Naive thymus-derived CD8-positive, alpha-beta T cell (primary cell): Measurements from ENCODE around the gene PIEZO2. TPM values are rescaled to one million over a fixed set of nuclear protein-coding genes. Genes with fewer than 3 reads are reported as not detected.

Source experiments
- ATAC-seq, 2 donors: fragments of 150-1000 bp; cut with Tn5 transposase in 1 of 2; sonication (Bioruptor Pico), chemical (Tn5 transposase) in 1 of 2; 1 replicate in 1 of 2; 2 replicates in 1 of 2; pipeline ENCODE4 v1.10.0; 2021; ENCODE audit warnings: mild to moderate bottlenecking in 2 of 2, moderate library complexity in 2 of 2
- POLR2A ChIA-PET: fragments of 350-600 bp; sonication (Branson Sonifier 250); formaldehyde crosslinking; loops from one replicate; lab custom pipeline; 2021; ENCODE audit warnings: antibody characterized with exemption; lab: Charles Lee
- DNase-seq, 10 donors: peaks; one replicate each; pipeline versions ENCODE4 v3.0.0 to v3.0.0-alpha.2; 2020 to 2022
- H3K27ac Mint-ChIP-seq, 10 donors: one replicate each; pipeline ENCODE4 v1.8.0; 2020 to 2022; ENCODE audit warnings: mild to moderate bottlenecking in 10 of 10, mixed read lengths in 10 of 10, moderate library complexity in 4 of 10, inconsistent platforms in 1 of 10
- H3K27me3 Mint-ChIP-seq, 5 donors: one replicate each; pipeline ENCODE4 v1.8.0; 2021 to 2022; ENCODE audit warnings: mixed read lengths in 5 of 5
- H3K36me3 Mint-ChIP-seq, 3 donors: one replicate each; pipeline ENCODE4 v1.8.0; 2020 to 2022; ENCODE audit warnings: mixed read lengths in 3 of 3, mild to moderate bottlenecking in 2 of 3, inconsistent platforms in 1 of 3
- H3K4me1 Mint-ChIP-seq, 4 donors: one replicate each; pipeline ENCODE4 v1.8.0; 2021 to 2022; ENCODE audit warnings: mixed read lengths in 4 of 4
- H3K4me3 Mint-ChIP-seq, 10 donors: one replicate each; pipeline ENCODE4 v1.8.0; 2020 to 2022; ENCODE audit warnings: mild to moderate bottlenecking in 10 of 10, mixed read lengths in 10 of 10, moderate library complexity in 6 of 10, inconsistent platforms in 1 of 10
- H3K9me3 Mint-ChIP-seq, 9 donors: one replicate each; pipeline ENCODE4 v1.8.0; 2020 to 2022; ENCODE audit warnings: mixed read lengths in 9 of 9, mild to moderate bottlenecking in 3 of 9, inconsistent platforms in 1 of 9, moderate library complexity in 1 of 9
- polyA plus RNA-seq, 3 donors: library from polyadenylated mRNA; unstranded; fragments of 300-500 nt; fragmentation: Illumina TruSeq; gene quantifications; one replicate each; pipeline ENCODE4 v1.2.3, GENCODE V29; 2021
- total RNA-seq, 8 experiments: library from RNA in 2 of 8; stranded (reverse) in 2 of 8; gene quantifications; one replicate each; pipeline ENCODE4 v1.2.3 and lab custom pipeline; 2021 to 2026

The PIEZO2 gene
- total and polyA plus RNA-seq, 5 experiments from 2014 or later, result not detected

GRCh38 chr18:10707294-10707693, 442.1 kb downstream of the PIEZO2 start:
- no peak overlapping the region for H3K4me3 Mint-ChIP-seq
- H3K36me3 Mint-ChIP-seq, result no peaks in the 10 kb centered on the region
- peaks cover 0 to 2% (median 0%) of the 10 kb centered on the region in 9 donors for H3K9me3 Mint-ChIP-seq
- no peak overlapping the region for H3K27ac Mint-ChIP-seq
- POLR2A ChIA-PET, result no interaction called here
- ATAC-seq (no peak), DNase-seq (no peak)
- peaks cover 4 to 13% (median 6%) of the 10 kb centered on the region in 5 donors for H3K27me3 Mint-ChIP-seq
- H3K4me1 Mint-ChIP-seq, result no peaks in the 10 kb centered on the region

DNA sequence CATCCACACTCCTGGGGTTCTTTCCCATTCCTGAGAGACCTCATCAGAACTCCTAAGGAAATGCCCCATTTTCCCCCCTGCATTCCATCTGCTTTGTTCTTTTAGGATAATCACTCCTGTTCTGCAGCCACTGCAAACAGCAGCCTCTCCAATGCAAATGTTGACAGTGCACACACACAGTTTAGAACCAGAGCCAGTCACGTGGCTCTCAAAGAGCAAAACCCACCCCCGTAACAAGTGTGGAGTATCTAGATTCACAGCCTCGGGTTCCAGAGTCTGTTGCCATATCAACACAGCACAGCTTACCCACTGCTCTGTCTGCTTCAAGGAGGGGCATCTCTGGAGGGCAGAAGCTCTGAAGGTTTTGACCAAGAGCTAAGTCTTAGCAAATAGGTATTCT, 443.6 kb downstream of the PIEZO2 start:
- Mint-ChIP-seq H3K9me3 (peaks cover 0 to 2% (median 0%) of the 10 kb centered on the region in 9 donors), H3K36me3 (no peaks in the 10 kb centered on the region), H3K4me3 (no peak overlapping the region), H3K4me1 (no peaks in the 10 kb centered on the region), H3K27ac (no peak overlapping the region), H3K27me3 (peaks cover 4 to 13% (median 6%) of the 10 kb centered on the region in 5 donors)
- no peak for ATAC-seq
- POLR2A ChIA-PET, result no interaction called here
- DNase-seq, result no peak

GRCh38 chr18:10705291-10705690, 444.1 kb downstream of the PIEZO2 start:
- POLR2A ChIA-PET, result no interaction called here
- no peak overlapping the region for H3K4me3 Mint-ChIP-seq
- H3K27me3 Mint-ChIP-seq, result peaks cover 4 to 13% (median 6%) of the 10 kb centered on the region in 5 donors
- H3K9me3 Mint-ChIP-seq, result peaks cover 0 to 2% (median 0%) of the 10 kb centered on the region in 9 donors
- no peak overlapping the region for H3K27ac Mint-ChIP-seq
- no peaks in the 10 kb centered on the region for H3K4me1 Mint-ChIP-seq
- ATAC-seq (no peak), DNase-seq (no peak)
- no peaks in the 10 kb centered on the region for H3K36me3 Mint-ChIP-seq

DNA sequence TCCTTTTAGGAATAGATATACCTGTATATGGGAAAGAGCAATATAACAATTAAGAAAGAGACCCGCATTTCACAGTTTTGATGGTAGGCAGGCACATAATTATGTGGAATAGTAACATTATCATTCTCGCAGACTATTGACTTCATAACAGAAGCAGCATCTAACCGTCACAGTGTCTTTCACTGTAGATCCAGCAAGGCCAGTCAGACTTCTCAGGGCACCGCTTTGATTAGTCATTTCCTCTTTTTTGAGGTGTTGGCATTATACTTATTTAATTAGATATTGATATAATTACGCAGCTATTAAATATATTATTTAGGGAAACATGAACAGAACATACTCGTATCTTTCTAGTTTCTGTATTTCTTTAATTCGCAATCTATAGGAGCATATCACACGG, 447.2 kb downstream of the PIEZO2 start:
- no peak for DNase-seq
- ATAC-seq, result no peak
- H3K9me3 Mint-ChIP-seq, result no peaks in the 10 kb centered on the region
- no peaks in the 10 kb centered on the region for H3K36me3 Mint-ChIP-seq
- no peak overlapping the region for H3K4me3 Mint-ChIP-seq
- H3K27me3 Mint-ChIP-seq, result peaks cover 2 to 13% (median 6%) of the 10 kb centered on the region in 5 donors
- no peak overlapping the region for H3K27ac Mint-ChIP-seq
- no peaks in the 10 kb centered on the region for H3K4me1 Mint-ChIP-seq
- POLR2A ChIA-PET, result no interaction called here

- Mint-ChIP-seq H3K4me1 (no peaks in the 10 kb centered on the region), H3K9me3 (peaks cover 0 to 3% (median 0%) of the 10 kb centered on the region in 9 donors), H3K4me3 (no peak overlapping the region), H3K27ac (no peak overlapping the region), H3K36me3 (no peaks in the 10 kb centered on the region), H3K27me3 (peaks cover 0 to 6% (median 5%) of the 10 kb centered on the region in 5 donors)
- ATAC-seq (no peak), DNase-seq (no peak)
- POLR2A ChIA-PET, result no interaction called here
Measured at GRCh38 chr18:10690366-10690765, 459.0 kb downstream of the PIEZO2 start.

DNA sequence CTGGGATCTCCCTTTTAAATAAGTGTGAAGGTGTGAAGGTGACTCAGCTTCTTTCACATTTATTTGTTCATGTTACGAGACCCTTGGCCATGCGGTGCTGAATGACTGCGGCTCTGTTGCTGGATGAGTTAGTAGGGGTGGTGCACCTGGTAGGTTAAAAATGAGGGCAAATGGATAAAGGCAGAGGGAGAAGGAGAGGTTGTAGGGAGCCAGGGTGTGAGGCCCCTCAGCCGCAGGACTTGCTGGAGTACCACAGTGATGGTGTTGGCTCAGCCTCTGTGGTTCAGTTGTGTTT, 459.4 kb downstream of the PIEZO2 start:
- H3K27ac Mint-ChIP-seq, result no peak overlapping the region
- DNase-seq, result no peak
- peaks cover 0 to 3% (median 0%) of the 10 kb centered on the region in 9 donors for H3K9me3 Mint-ChIP-seq
- ATAC-seq, result no peak
- H3K4me3 Mint-ChIP-seq, result no peak overlapping the region
- H3K4me1 Mint-ChIP-seq, result no peaks in the 10 kb centered on the region
- H3K36me3 Mint-ChIP-seq, result no peaks in the 10 kb centered on the region
- POLR2A ChIA-PET, result no interaction called here
- H3K27me3 Mint-ChIP-seq, result peaks cover 0 to 6% (median 3%) of the 10 kb centered on the region in 5 donors

GRCh38 chr18:10689236-10690034, 459.9 kb downstream of the PIEZO2 start:
- no peak overlapping the region for H3K4me3 Mint-ChIP-seq
- no peaks in the 10 kb centered on the region for H3K4me1 Mint-ChIP-seq
- H3K27ac Mint-ChIP-seq, result no peak overlapping the region
- no peaks in the 10 kb centered on the region for H3K36me3 Mint-ChIP-seq
- peaks cover 0 to 6% (median 3%) of the 10 kb centered on the region in 5 donors for H3K27me3 Mint-ChIP-seq
- peaks cover 0 to 3% (median 0%) of the 10 kb centered on the region in 9 donors for H3K9me3 Mint-ChIP-seq
- DNase-seq, result no peak
- POLR2A ChIA-PET, result no interaction called here
- no peak for ATAC-seq

DNA sequence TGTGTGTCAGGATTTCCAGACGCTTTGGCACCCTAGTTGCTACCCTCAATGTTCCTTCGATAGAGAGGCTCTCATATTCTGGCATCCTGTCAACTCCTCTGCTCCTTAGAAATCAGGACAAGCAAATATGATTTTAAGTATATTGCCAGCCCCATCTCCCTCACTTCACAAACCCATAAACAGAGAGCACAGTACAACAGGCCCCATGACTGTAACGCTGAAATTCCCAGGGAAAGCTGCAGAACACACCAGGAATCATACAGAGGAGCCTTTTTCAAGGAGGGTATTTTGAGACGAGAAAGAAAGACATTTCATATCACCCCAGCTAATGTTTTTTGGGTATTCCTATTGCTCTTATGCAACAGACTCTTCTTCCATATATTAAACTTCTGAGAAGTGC, 460.6 kb downstream of the PIEZO2 start:
- ATAC-seq (no peak), DNase-seq (no peak)
- H3K4me3 Mint-ChIP-seq, result no peak overlapping the region
- H3K4me1 Mint-ChIP-seq, result no peaks in the 10 kb centered on the region
- POLR2A ChIA-PET, result no interaction called here
- peaks cover 0 to 6% (median 3%) of the 10 kb centered on the region in 5 donors for H3K27me3 Mint-ChIP-seq
- no peak overlapping the region for H3K27ac Mint-ChIP-seq
- H3K9me3 Mint-ChIP-seq, result peaks cover 0 to 3% (median 0%) of the 10 kb centered on the region in 9 donors
- no peaks in the 10 kb centered on the region for H3K36me3 Mint-ChIP-seq

DNA sequence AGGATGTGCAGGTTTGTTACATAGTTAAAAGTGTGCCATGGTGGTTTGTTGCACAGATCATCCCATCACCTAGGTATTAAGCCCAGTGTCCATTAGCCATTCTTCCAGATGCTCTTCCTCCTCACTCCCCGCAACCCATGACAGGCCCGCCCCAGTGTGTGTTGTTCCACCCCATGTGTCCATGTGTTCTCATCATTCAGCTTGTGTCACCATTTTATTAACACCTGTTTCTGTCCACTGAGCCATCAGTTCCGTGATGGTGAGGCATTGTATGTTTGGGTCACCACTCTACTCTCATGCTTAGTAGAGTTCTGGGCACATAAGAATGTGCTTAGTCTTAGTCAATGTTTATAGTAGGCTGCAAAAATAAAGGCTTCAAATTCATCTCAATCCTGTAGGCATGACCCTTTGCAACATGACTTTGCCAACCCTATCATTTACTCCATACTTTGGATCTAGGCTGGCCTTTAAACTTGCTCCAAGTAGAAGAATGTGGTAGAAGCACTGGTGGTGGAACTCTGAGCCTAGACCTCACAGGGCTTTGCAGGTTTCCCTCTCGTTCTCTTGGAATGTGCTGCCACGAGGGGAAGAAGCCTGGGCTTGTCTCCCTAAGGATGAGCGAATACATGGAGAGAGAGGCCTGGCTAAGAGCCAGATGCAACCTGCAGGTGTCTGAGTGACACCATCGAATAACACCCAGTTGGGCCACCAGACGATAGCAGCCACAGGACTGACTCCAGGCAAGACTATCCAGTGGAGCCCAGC, 462.0 kb downstream of the PIEZO2 start:
- H3K27ac Mint-ChIP-seq, result no peak overlapping the region
- ATAC-seq (no peak), DNase-seq (no peak)
- no peaks in the 10 kb centered on the region for H3K4me1 Mint-ChIP-seq
- POLR2A ChIA-PET, result no interaction called here
- H3K27me3 Mint-ChIP-seq, result peaks cover 0 to 6% (median 3%) of the 10 kb centered on the region in 5 donors
- H3K36me3 Mint-ChIP-seq, result no peaks in the 10 kb centered on the region
- peaks cover 0 to 3% (median 0%) of the 10 kb centered on the region in 9 donors for H3K9me3 Mint-ChIP-seq
- H3K4me3 Mint-ChIP-seq, result no peak overlapping the region

DNA sequence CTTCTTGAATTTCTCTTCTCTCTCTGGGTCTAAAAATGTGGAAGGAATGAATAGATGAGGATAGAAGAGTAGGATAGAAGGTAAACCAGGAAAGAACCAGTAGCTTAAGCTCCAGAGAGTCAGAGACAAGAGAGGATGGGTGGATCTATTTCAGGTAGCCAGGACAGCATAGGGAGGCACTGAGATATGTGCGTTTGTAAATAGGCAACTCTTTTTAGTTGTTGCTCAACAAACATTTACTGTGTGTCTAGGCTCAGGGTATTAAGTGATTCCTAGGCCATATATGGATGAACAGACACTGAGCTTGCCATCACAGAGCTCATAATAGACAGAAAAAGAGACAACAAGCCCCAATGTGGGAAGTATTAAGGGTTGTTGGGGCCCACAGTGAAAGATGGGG, 463.1 kb downstream of the PIEZO2 start:
- no peak for DNase-seq
- no peaks in the 10 kb centered on the region for H3K36me3 Mint-ChIP-seq
- peaks cover 0 to 3% (median 0%) of the 10 kb centered on the region in 9 donors for H3K9me3 Mint-ChIP-seq
- H3K27ac Mint-ChIP-seq, result no peak overlapping the region
- H3K27me3 Mint-ChIP-seq, result peaks cover 0 to 8% (median 3%) of the 10 kb centered on the region in 5 donors
- ATAC-seq, result no peak
- POLR2A ChIA-PET, result no interaction called here
- no peak overlapping the region for H3K4me3 Mint-ChIP-seq
- H3K4me1 Mint-ChIP-seq, result no peaks in the 10 kb centered on the region

DNA sequence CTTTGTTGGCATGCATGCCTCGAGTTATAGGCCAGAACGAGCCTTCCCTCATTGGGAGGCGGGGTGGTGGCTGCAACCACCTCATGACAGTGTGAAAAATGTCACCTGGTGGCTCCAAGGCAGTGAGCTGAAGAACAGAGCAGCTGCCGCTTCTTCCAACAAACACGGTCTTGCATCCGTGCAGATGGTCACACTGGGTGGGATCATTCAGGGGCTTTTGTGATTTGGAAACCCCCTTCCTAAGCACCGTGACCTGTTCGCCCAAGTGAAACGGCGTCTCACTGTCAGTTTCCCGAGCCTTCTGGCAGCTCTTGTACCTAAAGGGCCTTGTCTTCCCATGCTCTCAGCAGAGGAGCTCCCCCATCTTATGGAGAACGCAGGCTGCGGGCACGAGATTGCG, 463.9 kb downstream of the PIEZO2 start:
- DNase-seq, result no peak

GRCh38 chr18:10682368-10682714, 467.0 kb downstream of the PIEZO2 start:
- H3K27ac Mint-ChIP-seq, result no peak overlapping the region
- no peak overlapping the region for H3K4me3 Mint-ChIP-seq
- H3K9me3 Mint-ChIP-seq, result no peaks in the 10 kb centered on the region
- ATAC-seq (no peak), DNase-seq (no peak)
- H3K4me1 Mint-ChIP-seq, result no peaks in the 10 kb centered on the region
- no peaks in the 10 kb centered on the region for H3K36me3 Mint-ChIP-seq
- POLR2A ChIA-PET, result no interaction called here
- peaks cover 0 to 8% (median 3%) of the 10 kb centered on the region in 5 donors for H3K27me3 Mint-ChIP-seq

More for the DNA sequence above, 463.9 kb downstream of the PIEZO2 start:
- Mint-ChIP-seq H3K27me3 (peaks cover 0 to 8% (median 3%) of the 10 kb centered on the region in 5 donors), H3K27ac (no peak overlapping the region), H3K36me3 (no peaks in the 10 kb centered on the region), H3K4me1 (no peaks in the 10 kb centered on the region), H3K4me3 (no peak overlapping the region), H3K9me3 (peaks cover 0 to 3% (median 0%) of the 10 kb centered on the region in 9 donors)
- no peak for ATAC-seq
- POLR2A ChIA-PET, result no interaction called here

GRCh38 chr18:10681581-10682367, 467.6 kb downstream of the PIEZO2 start:
- H3K4me3 Mint-ChIP-seq, result no peak overlapping the region
- H3K27me3 Mint-ChIP-seq, result peaks cover 0 to 8% (median 3%) of the 10 kb centered on the region in 5 donors
- H3K9me3 Mint-ChIP-seq, result no peaks in the 10 kb centered on the region
- no peak overlapping the region for H3K27ac Mint-ChIP-seq
- DNase-seq (no peak), ATAC-seq (no peak)
- POLR2A ChIA-PET, result no interaction called here
- no peaks in the 10 kb centered on the region for H3K36me3 Mint-ChIP-seq
- H3K4me1 Mint-ChIP-seq, result no peaks in the 10 kb centered on the region
